NCI-H774 (cell line): ENCODE measurements around the gene PRSS37.
A peak's percentile ranks its signal among the peaks of the same experiment; 100 is the strongest.
"Not testable (repeated sequence)": the region's sequence is repeated elsewhere in the genome, so short reads cannot be mapped to it uniquely, and the experiment has no call there.

ENCODE experiments used
- DNase-seq: peaks from one replicate; lab custom pipeline; 2025; lab: John Stamatoyannopoulos, UW

Gene PRSS37

GRCh38 chr7:141841385-141841784 is at the start of gene PRSS37:
Gene PRSS37 (minus strand): TSS chr7:141841485. CDS start chr7:141841049, 436 bp downstream.
- no peak for DNase-seq

- no peak for DNase-seq
Measured at GRCh38 chr7:141889321-141889720, 48.0 kb upstream of the PRSS37 start.

- no peak for DNase-seq
Measured at GRCh38 chr7:141884539-141885225, 43.4 kb upstream of the PRSS37 start.

GRCh38 chr7:141880960-141881359 is 39.7 kb upstream of the PRSS37 start:
- DNase-seq = no peak

- no peak for DNase-seq
Measured at GRCh38 chr7:141877365-141877764, 36.1 kb upstream of the PRSS37 start.

- DNase-seq = no peak
Measured at GRCh38 chr7:141876371-141876770, 35.1 kb upstream of the PRSS37 start.

- no peak for DNase-seq
Measured at GRCh38 chr7:141875453-141875852, 34.2 kb upstream of the PRSS37 start.

GRCh38 chr7:141874787-141875186 is 33.5 kb upstream of the PRSS37 start:
- no peak for DNase-seq

GRCh38 chr7:141872931-141873330 is 31.6 kb upstream of the PRSS37 start:
- no peak for DNase-seq

- DNase-seq = no peak
Measured at GRCh38 chr7:141866974-141867373, 25.7 kb upstream of the PRSS37 start.

- no peak for DNase-seq
Measured at GRCh38 chr7:141864765-141865447, 23.6 kb upstream of the PRSS37 start.

GRCh38 chr7:141860207-141860606 is 18.9 kb upstream of the PRSS37 start:
- no peak for DNase-seq

GRCh38 chr7:141847996-141848395 is 6.7 kb upstream of the PRSS37 start:
- no peak for DNase-seq

GRCh38 chr7:141844256-141844655 is 3.0 kb upstream of the PRSS37 start:
- DNase-seq = peak; percentile 54

- no peak for DNase-seq
Measured at GRCh38 chr7:141842904-141843303, 1.6 kb upstream of the PRSS37 start.

- no peak for DNase-seq
Measured at GRCh38 chr7:141840708-141841107, 577 bp downstream of the PRSS37 start.

GRCh38 chr7:141839256-141839655 is 2.0 kb downstream of the PRSS37 start:
- no peak for DNase-seq

GRCh38 chr7:141838581-141838980 is 2.7 kb downstream of the PRSS37 start:
- DNase-seq = no peak

GRCh38 chr7:141837683-141838082 is 3.6 kb downstream of the PRSS37 start:
- no peak for DNase-seq

GRCh38 chr7:141822432-141822831 is 18.9 kb downstream of the PRSS37 start:
- not testable (repeated sequence) for DNase-seq

GRCh38 chr7:141820067-141820466 is 21.2 kb downstream of the PRSS37 start:
- no peak for DNase-seq

GRCh38 chr7:141792526-141792925 is 48.8 kb downstream of the PRSS37 start:
- DNase-seq = no peak

GRCh38 chr7:141789917-141790316 is 51.4 kb downstream of the PRSS37 start, which contains the start of gene TAS2R5:
Gene TAS2R5 (plus strand): TSS chr7:141790217. CDS start chr7:141790362, 145 bp downstream.
- DNase-seq = no peak

GRCh38 chr7:141788296-141788695 is 53.0 kb downstream of the PRSS37 start:
- no peak for DNase-seq
